GF-D8 (cell line): ENCODE results near the gene MRPL28.
A peak's percentile ranks its signal among the peaks of the same experiment; 100 is the strongest.
"Not testable (repeated sequence)": the region's sequence is repeated elsewhere in the genome, so short reads cannot be mapped to it uniquely, and the experiment has no call there.

ENCODE experiments used
- DNase-seq: peaks from one replicate; lab custom pipeline; 2025; lab: John Stamatoyannopoulos, UW

The MRPL28 gene

DNA sequence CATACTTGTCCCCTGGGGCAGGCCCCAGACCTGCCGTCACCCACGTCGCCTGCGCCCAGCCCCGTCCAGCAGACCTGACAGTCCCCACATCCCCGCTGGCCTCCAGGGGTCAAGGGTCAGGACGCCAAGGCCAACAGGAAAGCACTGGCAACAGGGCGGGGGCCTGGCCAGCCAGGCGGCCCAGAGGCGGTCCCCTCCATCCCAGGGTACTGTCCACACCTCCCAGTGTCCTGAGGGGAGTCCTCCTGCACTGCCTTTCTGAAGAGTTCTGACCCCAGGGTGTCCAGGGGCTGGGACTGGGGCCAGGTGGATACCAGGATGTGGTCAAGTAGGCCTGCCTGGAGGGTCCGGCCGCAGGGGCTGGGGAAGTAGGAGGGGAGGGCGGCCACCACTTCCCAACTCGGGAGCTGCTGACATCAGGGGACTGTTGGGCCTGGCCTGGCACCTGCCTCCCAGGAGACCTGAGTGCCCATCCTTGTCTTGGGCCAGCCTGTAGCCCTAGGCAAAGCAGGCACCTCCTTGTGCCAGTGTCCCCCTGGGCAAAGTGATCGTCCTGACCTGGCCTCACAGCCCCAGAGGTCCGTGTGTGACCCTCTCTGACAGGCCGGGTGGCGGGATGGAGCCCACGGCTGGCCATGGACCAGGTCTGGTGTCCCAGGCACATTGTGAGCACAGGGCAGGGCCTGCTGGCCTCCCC lies 11.1 kb downstream of the MRPL28 start:
- DNase-seq = no peak

DNA sequence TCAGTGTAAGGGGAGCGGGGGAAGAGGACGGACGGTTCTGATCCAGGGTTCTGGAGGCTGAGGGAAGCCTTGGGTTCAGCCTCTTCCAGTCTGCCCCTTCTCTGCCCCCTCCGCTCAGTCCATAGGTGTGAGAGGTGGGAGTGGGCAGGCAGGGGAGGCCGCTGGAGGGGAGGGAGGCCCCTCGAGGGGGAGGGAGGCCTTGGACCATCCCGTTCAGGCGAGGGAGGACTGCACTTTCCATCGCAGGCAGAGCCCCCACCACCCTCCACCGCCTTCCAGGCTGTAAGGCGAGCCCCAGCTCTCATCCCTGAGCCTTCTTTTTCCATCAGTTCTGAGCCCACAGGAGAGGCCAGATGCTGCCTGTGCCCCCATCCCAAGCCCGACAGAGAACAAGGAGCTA lies 13.6 kb downstream of the MRPL28 start:
- DNase-seq = no peak

DNA sequence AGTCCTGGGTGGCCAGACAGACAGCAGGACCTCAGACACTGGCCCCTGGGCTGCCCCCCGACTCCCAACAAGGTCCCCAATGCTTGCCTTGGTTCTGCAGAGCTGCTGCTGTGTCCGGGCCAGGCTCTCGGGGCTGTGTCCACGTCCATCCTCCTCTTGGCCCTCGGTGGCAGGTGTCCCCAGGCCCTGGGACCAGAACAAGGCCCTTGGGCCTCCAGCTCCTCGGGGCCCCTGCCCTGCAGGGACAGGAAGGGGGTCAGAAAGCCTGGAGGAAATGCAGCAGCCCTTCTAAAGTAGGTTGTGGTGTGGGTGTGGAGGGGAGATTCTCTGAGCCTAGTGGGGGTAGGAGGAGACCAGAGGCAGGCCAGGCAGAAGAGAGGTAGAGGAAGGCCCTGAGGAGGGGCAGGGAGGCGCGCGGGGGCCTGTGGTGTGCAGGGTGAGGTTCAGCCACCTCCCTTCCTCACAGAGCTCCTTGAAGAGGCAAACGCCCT lies 15.3 kb downstream of the MRPL28 start:
- no peak for DNase-seq

DNA sequence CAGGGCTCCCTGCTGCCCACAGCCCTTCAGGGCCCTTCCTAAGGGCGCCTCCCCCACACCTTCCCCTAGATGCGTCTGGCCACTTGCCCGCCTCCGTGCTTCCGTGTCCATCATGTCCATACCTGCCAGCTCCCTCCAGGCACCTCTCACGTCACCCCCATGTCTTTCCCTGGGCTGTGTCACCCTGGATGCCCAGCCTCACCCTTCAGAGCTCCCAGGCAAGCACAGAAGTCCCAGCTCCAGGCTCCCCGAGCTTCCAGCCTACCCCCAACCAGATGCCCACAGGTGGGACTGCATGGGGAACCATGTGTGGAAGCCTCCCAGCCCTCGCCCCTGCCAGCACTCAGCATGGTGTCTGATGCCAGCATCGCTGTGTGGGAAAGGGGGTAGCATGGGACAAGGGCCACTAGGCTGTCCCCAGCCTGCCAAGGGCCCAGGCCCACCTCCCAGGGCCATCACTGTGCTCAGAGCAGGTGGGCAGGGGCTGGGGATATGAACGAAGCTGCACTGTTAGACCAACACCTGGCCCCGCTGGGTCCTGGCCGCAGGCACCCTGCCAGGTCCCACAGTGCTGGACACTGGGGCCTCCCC lies 16.0 kb downstream of the MRPL28 start:
- no peak for DNase-seq

DNA sequence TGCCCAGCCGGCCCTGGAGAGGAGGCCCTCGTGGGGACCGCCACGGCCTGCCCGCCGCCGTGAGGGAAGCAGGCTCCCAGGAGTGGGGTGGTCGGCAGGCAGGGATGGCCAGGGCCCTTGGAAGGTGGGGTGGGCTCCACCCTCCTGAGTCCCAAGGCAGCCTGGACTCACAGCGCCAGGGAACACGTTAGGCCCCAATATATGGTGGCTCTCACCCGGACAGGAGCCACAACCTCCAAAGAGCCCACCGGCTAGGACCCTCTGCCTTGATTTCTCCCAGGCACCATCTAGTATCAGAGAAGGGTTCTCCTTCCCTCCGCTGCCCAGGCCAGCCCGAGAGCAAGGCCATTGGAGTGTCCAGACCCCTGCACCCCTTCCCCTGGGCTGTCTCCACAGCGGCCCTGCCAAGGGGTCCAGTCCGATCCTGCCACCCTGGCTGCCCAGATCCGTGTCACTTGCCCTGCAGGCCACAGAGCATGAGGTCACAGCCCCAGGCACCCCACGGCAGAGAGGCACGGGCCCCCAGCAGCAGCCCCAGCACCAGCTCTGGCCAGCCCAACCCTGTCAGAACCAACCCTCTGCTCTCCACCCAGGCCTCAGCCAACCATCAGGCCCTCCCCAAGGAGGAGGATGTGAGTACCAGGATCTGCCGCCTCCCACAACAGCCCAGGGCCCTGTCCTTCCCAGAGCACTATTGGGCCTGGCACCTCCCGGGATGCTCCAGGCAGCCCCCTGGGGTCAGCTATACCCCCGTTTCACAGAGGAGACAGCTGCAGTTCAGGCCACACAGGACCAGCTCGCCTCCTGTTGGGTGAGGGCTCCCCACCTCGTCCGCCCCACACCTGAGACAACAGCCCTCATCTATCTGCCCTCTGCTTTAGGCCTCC lies 16.7 kb downstream of the MRPL28 start:
- DNase-seq = no peak

DNA sequence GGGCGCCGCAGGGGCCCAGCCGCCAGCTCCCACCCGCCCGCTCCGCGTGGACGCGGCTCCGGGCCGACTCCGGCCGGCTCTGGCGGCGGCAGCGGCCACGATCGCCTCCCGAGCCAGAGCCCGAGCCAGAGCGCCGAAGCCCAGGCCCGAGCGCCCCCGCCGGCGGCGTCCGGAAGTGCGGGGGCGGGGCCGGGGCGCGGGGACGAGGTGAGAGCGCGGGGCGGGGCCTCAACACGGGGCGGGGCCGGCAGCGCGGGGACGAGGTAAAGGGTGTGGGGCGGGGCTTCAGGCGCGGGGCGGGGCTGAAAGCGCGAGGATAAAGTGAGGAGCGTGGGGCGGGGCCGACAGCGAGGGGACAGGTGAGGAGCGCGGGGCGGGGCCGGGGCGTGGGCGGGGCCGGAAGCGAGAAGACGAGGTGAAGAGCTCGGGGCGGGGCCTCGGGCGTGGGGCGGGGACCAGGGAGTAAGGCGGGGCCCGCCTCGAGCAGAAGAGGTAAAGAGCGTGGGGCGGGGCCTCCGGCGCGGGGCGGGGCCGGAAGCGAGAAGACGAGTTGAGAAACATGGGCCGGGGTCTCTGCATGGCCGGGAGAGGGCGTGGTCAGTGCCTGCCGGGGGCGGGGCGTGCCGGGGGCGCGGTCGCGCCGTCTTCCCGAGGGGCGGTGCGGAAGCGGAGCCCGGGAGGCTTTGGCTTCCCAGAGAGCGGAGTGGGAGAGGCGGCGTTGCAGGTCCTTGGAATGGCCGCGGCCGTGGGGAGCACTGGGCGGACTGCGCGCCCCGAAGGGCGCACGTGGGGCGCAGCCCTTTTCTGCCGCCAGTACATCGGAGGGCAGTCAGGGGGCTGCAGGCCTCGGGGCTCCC lies 17.6 kb downstream of the MRPL28 start, which contains the start of gene AXIN1:
TSS of gene AXIN1 (minus strand) at position 177 of the 857 bp plus-strand sequence. CDS start 5,698 bp downstream, outside the sequence.
- peak; percentile 86 for DNase-seq

DNA sequence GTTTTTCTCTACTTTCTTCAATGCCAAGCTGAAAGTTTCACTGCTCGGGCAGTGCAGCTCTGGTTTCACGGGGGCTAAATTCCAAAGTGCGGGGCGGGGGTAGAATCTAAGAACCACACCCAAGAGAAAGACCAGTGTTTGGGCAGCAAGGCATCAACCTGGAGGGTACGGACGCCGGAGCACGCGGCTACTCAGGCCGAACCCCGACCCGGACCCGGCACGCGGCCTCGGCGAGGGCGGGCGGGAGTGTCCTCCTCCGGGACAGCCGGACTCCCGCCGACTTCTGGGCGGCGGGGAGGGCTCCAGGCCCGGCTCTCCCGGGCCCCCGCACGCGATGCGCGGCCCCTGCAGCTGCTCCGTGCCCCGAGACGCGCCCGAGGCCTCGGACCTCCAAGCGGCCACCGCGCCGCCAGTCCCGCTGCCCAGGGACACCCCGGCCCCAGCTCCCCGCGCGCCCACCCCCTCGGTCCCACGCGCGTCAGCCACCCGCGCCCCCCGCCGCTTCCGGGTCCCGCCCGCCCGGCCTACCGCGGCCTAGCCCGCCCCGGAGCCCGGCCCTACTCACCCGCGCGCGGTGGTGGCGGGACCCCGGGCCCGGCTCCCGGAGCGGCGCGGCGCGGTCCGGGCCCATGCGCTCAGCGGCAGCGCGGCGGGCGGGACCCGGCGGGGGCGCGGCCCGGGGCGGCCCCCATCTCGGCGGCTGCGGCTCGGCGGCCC lies 18.4 kb downstream of the MRPL28 start:
- no peak for DNase-seq

DNA sequence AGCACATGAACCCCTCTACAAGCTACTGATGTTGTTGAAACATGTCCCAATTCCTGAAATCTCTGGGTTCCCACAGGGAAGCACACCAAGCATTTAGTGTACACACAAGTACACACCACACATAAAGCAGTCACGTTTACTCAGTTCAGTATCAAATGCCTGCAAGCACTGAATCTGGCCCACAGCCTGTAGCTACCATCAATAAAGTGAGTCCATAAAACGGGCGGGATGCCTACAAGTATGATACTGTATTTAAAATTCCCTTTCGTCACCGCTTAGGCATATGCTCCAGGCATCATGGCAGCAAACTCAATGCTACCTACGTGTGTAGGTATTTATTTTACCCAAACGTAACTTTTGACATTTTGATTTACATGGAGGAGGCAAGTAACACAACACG lies 20.1 kb downstream of the MRPL28 start:
- DNase-seq = no peak

DNA sequence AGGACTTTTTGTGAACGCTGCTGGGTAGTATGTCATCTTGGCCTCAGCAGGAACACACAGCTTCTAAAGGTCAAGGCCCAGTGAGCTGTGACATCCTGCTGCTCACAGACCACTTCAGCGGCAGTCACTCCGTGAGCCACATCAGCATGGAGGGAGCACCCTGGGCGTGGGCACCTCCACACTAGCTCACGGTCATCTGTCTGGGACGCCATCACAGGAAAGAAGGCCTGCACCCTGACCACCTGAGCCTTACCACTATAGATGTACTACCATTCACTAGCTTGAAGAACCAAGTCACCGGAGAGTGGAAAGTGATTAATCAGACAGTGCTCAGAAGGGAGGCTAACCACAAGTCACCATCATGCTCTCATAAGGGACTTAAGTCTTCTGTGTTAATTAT lies 21.1 kb downstream of the MRPL28 start:
- no peak for DNase-seq

DNA sequence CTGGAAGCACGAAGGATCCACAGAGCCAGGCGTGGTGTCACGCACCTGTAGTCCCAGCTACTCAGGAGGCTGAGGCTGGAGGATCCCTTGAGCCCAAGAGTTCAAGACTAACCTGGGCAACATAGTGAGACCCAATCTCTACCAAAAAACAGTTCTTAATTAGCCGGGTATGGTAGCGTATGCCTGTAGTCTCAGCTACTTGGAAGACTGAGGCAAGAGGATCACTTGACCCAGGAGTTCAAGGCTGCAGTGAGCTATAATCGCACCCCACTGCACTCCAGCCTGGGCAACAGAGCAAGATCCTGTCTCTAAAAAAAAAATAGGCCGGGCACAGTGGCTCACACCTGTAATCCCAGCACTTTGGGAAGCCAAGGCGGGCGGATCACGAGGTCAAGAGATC lies 21.8 kb downstream of the MRPL28 start:
- DNase-seq = not testable (repeated sequence)

DNA sequence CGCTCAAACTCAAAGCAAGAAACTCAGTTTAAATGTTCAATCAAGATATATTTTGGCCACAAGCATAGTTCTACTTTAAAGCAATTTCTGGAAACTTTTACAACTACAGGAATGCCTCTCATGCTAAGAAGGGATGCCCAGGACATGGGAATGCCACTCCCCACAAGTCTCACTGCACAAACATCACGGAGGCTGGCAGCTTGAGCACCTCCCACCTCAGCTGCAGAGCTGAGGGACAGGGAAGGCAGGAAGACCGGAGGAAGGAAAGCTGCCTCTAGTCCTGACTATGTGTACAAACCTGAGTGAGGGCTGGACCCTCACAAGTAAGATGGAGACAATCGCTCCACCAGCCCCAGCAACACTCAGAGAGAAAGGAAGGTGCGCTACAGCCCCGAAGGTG lies 23.1 kb downstream of the MRPL28 start:
- DNase-seq = no peak

DNA sequence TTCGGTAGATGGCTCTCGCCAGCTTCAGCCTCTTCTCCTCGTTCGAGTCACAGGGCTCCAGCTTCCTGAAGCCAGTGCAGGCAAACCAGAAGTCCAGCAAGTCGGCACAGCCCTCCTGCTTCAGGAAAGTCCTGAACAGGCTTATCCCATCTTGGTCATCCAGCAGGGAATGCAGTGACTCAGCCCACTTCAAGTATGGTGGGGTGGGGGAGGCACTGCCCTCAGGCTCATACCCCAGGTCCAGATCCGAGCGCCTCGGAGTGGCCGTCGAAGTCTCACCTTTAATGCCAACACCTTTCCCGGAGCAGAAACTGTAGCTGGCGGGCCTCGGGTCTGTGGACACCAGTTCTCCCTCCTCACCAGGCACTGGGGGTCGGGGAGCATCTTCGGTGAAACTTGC lies 23.8 kb downstream of the MRPL28 start:
- no peak for DNase-seq

DNA sequence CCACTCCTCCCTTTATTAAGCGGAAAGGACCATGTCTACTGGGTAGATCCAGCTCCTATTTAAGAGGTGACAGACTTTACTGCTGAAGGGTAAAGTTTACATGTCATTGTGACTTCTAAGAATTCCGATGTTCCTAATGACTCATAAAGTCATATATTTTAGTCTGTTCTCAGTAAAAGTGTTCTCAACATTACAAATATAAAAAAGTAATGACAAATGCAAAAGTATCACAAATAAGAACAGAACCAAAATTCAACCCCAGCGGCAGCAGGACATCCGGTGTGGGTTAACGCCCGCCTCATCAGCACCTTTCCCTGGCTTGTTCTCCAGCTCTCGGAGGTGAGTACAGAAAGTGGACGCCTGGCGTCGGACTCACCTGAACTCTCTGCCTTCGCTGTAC lies 24.6 kb downstream of the MRPL28 start:
- no peak for DNase-seq

DNA sequence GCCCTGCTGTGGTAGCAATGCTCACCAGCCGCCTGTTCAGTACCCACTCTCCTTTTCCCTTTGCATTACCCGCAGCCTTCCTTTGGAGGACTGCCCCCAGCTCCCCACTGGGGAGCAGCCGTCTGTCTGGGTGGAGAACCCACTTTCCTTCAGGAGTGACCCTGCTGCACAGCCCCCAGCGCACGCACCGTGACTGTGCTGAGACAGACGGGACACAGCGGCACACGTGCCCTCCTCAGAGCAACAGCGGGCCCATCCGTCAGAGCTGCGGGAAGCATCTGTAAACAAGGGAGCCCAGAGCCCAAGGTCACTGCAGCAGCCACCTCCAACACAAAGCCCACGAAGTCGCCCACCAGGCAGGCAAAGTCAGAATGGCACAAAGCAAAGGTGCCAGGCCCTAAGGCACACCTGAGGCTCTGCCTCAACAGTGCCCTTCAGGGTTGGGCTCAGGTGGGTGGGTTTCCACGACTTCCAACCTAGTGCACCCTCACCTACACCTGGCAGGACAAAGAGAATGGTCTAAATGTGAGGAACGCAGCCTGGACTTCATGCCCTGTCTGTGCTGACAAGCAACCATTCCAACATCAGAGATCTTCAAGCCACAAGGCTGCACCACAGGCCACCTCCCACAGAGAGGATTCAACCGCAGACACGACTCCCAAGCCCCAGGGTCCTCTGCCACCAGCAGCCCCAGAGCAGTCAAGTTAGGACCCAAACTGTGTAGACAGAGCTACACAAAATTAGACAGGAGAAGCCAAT lies 27.7 kb downstream of the MRPL28 start:
- peak; percentile 47 for DNase-seq

DNA sequence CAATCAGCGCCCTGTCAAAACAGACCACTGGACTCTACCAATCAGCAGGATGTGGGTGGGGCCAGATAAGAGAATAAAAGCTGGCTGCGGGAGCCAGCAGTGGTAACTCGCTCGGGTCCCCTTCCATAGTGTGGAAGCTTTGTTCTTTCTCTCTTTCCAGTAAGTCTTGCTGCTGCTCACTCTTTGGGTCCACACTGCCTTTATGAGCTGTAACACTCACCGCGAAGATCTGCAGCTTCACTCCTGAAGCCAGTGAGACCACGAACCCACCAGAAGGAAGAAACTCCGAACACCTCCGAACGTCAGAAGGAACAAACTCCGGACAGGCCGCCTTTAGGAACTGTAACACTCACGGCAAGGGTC lies 28.4 kb downstream of the MRPL28 start:
- not testable (repeated sequence) for DNase-seq

DNA sequence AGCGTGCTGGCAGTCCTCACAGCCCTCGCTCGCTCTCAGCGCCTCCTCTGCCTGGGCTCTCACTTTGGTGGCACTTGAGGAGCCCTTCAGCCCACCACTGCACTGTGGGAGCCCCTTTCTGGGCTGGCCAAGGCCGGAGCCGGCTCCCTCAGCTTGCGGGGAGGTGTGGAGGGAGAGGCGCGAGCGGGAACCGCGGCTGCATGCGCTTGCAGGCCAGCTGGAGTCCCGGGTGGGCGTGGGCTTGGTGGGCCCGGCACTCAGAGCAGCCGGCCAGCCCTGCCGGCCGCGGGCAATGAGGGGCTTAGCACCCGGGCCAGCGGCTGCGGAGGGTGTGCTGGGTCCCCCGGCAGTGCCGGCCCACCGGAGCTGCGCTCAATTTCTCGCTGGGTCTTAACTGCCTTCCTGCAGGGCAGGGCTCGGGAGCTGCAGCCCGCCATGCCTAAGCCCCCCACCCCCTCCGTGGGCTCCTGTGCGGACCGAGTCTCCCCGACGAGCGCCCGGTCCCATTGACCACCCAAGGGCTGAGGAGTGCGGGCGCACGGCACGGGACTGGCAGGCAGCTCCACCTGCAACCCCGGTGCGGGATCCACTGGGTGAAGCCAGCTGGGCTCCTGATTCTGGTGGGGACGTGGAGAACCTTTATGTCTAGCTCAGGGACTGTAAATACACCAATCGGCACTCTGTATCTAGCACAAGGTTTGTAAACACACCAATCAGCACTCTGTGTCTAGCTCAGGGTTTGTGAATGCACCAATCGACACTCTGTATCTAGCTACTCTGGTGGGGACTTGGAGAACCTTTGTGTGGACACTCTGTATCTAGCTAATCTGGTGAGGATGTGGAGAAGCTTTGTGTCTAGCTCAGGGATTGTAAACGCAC lies 29.0 kb downstream of the MRPL28 start:
- DNase-seq = not testable (repeated sequence)

DNA sequence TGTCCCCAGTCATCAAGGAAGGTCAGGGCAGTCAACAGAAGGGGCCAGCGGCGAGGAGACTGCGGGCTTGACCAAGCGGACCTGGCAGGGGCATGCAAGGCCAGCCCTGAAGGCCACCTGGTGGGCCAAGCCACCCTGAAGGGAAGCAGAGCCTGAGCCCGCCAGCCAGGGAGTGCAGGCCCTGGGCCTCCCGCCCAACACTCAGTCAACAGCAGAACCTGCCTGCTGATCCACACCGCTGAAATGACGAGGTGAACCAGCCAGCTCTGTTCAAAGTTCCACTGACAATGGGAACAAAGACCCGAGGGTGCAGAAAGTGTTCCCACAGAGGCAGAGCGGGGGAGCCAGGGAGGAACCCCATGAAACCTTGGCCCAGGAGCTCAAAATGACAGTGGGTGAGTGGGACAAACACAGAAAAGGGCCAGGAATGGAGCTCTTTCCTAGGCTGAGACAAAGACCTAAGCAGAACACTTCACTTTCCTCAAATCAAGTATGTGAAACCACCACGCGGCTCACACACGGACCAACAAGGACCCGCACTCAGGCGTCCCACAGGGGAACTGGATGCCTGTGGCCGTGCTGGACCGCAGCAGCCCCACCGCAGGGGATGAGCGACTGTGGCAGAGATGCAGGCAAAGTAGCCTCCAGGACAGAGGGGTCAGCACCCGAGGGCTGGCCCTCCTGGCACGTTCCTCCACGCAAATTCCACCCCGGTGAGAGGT lies 29.8 kb downstream of the MRPL28 start:
- DNase-seq = no peak

DNA sequence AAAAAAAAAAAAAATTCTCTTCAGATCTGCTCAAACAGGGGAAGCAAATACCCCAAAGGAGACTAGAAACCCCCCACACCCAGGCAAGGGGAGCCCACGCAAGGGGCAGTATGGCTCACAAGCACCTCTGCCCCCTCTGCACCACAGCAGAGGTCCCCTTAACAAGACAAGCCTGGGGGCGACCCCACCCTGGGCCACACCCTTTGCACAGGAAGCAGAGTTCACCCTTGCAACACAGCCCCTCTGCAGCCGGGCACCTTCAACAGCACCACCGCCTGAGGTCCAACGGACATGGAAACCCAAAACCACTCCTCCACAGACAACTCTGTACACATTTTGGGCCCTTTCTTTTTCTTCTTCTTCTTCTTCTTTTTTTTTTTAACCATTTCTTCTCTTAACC lies 30.7 kb downstream of the MRPL28 start:
- DNase-seq = peak; percentile 83
